NCI-H2171 treated with DMSO at 0.1 percent for 48 hours (cell line): ENCODE results near the gene GAMT.
A peak's percentile ranks its signal among the peaks of the same experiment; 100 is the strongest.
"Not testable (repeated sequence)": the region's sequence is repeated elsewhere in the genome, so short reads cannot be mapped to it uniquely, and the experiment has no call there.

Source experiments
- DNase-seq: peaks from one replicate; lab custom pipeline; 2025; lab: John Stamatoyannopoulos, UW

The GAMT gene

DNA sequence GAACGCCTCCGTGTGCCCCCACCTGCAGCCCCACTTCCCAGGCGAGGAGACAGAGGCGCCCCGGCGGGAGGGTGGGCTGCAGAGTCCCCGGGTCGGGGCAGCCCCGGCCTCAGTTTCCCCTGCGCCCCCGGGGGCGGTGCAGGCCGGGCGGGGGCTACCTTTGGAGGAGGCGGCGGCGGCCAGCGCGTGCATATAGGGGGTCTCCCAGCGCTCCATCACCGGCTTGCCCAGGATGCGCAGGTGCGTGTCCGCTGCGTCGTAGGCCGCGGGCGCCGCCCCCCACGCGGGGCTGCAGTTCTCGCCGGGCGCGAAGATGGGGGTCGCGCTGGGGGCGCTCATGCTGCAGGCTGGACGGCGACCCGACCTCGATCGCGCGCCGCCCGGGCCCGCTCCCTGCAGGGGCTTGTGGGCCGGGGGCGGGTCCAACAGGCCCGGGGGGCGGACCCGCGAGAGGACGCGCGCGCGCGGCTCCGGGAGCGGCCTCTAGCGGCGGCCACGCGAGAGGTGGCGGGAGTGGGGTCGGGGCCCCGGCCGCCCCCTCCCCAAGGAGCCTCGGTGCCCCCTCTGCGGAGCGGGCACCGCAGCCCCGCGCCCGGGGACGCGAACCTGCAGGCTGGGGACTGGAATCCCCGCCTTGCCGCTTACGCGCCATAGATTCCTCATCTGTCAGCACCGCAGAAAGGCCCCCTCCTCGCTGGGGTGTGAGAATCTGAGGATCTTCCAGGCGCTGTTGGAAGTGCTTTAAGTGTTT is at the start of gene GAMT:
Gene GAMT, minus strand, starts transcription at position 405 of the 751 bp plus-strand sequence. Its CDS starts 66 bp downstream, at position 339.
- DNase-seq, result peak; percentile 20

DNA sequence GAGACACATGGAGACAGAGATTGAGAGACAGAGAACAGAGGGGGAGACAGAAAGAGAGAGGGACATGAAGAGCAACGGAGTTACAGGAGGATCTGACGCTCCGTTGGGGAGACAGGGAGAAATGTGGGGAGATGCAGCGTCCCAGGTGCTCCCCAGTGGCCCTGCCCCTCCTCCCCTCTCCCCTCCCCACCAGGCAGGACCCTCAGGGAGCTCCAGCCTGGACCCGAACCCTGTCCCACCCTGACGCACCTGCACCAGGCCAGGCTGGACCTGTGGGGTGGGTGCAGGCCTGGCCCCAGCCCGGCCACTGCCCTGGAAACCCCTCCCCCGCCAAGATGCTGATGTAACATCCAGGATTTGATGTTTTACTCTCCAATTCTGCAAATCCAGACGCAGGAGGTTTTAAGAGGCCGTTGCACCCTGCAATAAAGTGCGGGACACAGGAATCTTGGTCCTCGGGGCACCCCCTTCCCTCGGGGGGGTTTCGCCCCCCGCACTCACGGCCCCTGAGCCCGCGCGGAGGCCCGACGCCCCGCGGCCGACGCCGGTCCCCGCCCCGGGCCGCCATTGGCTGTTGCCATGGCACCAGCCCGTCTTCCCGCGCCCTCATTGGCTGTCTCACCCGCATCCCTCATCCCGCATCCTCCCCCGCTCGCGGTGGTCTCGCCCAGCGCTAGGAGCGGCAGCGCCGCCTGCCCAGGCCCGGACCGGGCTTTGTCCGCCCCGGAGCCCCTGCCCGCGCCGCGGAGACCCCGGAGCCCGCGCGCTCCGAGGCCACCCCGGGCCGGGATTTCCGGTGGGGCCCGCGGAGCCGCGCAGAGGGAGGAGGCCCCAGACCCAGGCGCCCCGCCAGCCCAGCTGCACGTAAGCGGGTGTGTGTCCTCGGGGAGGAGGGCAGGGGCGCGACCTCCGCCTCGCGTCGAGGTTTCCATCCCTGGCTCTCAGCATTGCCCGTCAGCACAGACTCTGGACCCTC is 48.4 kb upstream of the GAMT start, which contains the start of gene APC2:
Gene APC2, plus strand, starts transcription at position 655 of the 976 bp plus-strand sequence. CDS start 2,881 bp downstream, outside the sequence.
- DNase-seq, result peak; percentile 79

DNA sequence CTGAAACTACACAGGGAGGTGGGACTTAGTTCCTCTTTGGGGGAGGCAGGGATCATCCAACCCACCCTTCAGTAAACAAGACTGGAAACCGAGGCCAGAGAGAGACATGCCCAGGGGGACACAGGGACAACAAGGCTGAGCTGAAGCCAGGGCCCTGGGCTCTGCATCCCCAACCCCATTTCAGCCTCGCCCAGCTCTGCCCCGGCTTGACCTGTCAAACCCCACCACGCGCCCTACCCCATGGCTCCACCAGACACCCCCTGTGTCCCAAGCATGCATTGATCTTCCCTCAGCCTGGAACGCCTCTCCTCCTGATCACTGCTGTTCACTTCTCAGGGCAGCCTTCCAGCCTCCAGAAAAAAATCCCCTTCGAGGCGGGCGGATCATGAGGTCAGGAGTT is 46.6 kb upstream of the GAMT start:
- no peak for DNase-seq

DNA sequence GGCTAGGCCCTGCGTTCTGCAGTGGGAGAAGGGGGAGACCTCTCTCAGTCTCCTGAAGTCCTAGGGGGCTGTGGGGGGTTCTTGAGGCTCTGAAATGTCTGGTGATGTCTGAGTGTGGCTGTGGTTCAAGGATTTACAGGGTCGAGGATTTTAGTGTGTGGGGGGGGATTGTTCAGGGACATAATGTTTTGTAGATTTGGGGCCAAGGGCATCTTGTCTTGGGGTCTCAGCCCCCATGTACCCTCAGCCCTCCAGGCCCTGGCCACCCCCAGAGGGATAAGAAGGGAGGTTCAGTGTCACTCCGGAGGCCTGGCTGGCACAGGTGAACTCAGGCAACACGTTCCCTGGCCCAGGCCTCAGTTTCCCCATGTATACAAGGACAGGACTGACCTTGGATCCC is 46.2 kb upstream of the GAMT start:
- no peak for DNase-seq

DNA sequence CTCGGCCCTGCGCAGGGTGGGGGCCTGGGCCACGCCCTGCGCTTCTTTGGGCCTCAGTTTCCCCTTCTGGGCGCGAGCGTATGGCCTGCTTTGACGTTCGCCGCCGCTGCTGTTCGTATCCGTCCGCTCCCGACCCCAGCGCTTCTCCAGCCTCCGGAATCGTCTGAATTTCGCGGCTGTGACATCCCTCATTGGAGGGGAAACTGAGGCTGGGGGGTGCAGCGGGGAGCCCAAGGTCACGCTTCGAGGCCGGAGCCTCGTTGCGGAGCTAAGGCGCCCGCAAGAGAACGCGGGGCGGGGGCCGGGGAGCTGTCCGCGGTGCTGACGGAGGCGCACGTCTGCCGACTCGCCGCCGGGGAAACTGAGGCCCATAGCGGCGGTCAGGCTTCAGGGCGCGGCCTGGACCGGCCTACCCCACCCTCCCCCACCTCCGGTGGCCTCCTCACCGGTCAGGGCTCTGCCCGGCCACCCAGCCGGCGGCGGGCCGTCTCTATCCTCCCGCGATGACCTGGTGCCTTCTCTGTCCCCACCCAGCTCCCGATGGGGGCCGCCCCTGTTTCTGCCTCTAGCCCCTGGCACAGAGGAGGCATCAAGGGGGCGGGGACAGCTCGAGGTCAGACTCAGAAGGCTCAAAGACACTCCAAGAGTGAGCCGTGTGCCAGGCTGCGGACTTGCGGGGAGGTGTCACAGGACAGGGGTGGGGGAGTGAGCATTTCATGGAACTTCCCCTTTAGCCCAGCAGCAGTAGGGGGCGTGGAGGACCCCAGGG is 45.6 kb upstream of the GAMT start:
- DNase-seq, result no peak

DNA sequence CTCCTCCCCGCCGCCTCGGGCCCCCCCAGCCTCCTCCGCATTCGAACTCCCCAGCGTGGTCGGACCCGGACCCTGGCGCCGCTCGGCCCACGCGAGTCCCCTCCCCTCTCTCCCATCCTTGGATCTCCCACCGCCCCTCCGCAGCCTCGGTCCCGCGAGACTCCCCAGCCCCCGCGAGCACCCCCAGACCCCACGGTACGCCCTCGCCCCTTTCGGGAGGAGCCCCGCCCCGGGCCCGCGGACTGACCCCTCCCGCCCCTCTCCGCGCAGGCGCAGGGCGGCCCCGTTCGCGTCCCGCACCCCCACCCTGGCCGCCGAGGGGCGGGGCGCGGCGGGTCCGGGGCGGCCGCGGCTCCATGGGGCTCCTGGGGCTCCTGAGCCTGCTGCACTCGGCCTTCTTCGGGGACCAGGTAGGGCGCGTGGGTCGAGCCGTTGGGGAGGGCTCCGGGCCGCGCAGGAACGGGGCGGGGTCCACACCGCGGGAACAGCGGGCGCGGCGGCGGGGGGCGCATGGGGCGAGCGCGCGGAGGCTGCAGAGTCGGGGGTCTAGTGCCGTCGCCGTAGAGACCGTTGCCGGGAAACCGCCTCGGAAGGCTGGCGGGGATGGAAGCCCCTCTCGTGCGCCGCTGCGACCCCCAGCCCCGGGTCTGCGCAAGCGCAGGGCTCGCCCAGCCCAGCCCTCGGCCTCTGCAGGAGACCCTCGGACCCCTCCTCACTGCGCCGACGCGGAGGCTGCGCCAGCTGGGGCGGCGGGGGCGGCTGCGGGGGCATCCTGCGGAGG is 44.8 kb upstream of the GAMT start:
- DNase-seq, result peak; percentile 55

DNA sequence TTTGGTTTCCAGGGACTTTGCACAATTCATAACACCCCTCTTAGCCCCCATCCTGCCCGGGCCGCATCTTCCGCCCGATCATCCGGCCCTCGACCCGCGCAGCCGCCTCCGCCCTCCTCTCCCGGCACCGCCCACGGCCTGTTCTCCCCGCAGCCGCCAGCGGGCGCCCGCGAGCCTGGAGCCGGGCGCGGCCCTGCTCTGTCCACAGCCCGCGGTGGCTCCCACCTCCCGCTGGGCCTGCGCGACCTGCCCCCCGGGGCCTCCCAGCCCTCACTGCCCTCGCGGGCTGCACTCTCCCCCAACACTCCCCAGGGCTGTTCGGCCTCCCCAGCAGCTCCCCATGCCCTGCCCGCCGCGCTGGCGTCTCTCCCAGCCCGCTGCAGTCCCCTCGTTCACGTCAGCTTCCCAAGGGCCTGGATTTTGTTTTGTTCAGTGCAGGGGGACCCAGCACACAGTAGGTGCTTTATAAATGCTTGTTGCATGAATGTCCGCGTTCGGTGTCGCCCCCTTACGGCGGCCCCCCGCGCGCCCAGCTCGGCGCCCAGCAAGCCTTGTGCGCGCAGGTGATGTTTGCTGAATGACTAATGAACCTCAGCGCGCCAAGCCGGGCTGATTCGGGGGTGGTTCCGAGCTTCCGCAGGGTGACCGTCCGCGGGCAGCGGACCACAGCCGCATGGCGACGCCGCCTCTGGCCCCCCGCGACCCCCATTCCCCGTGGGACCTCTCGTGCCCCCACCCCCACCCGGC is 44.0 kb upstream of the GAMT start:
- DNase-seq, result peak; percentile 65

DNA sequence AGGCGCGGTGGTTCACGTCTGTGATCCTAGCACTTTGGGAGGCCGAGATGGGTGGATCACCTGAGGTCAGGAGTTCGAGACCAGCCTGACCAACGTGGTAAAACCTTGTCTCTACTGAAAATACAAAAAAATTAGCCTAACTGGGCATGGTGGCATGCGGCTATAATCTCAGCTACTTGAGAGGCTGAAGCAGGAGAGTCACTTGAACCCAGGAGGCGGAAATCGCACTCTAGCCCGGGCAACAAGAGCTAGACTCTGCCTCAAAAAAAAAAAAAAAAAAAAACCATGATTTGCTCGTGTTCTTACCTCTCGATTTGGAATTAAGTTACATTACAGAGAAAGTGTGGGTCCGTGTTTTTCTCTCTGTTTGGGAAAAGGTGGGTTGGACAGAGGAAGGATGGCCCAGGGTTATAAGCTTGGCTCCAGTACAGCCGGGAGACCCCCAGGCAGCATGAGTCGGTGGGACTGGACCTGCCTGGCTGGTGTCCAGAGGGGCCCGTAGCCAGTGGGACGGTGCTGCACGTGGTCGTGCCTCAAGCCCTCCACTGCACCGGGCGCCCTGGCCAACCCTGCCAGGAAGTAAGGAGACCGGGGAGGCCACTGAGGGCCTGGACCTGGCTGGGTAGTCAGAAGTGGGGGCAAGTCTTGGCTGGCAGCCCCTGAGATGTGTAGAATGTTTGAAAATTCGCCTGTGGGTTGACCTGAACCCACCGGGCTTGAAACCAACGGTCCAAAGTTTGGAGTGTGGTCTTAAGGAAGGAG is 40.5 kb upstream of the GAMT start:
- DNase-seq, result no peak

DNA sequence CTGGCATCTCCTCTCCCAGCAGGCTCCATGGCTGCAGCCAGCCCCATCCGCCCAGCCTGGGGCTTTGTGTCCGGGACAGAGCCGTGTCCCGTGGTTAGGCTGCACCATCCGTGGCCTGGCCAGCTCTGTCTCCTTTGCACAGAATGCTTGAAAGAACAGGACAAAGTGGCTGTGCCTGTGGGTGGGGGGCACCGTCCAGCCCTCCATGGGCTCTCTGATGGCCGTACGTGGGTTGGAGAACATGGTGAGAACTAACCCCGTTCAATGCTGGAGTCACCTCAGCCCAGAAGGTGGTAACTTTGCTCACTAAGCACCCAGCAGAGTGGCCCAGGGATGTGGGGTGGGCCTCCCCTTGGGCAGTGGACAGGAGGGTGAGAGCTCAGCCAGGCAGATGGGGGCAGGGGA is 39.7 kb upstream of the GAMT start:
- no peak for DNase-seq

DNA sequence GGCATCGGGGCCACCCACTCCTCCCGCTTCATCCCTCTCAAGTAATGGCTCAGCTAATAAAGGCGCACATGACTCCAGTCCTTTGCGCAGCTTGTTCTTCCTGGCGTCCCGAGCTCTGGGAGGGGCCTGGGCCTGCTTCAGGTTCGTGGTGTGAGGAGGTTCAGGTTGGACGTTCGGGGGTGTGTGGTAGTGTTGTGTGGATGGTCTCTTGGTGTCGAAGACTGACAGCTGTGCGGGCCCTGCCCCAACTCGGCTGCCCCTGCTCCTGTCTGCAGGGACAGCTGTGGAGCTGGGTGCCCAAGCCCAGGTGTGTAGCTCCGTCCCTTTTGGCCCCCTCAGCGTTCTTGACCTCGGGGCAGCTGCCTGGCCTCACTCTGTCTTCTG is 39.1 kb upstream of the GAMT start:
- no peak for DNase-seq

DNA sequence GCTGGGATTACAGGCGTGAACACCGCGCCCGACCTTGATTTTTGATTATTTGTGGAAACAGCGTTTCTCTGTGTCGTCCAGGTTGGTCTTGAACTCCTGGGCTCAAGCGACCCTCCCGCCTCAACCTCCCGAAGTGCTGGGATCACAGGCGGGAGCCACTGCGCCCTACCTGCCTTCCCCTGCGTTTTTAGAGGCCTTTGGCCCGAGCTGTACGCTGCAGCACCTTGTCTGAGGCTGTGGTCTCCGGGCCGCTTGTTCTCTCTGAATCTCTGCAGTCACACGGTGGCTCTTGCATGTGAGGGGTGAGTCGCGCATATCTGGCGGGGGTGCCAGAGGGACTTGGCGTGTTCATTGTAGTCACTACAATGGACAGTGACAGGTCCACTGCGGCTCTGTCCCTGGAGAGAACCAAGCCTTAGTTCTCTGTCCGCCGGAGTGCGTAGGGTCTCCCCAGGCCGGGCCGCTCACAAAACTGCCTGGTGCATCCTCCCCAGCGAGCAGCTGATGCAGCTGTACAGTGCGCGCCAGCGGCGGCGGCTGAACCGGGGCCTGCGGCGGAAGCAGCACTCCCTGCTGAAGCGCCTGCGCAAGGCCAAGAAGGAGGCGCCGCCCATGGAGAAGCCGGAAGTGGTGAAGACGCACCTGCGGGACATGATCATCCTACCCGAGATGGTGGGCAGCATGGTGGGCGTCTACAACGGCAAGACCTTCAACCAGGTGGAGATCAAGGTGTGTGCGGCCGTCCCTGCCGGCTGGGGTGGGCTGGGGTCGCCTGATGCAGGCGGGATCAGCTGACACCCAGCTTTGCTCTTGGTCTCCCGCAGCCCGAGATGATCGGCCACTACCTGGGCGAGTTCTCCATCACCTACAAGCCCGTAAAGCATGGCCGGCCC is 38.4 kb upstream of the GAMT start:
- DNase-seq, result not testable (repeated sequence)

DNA sequence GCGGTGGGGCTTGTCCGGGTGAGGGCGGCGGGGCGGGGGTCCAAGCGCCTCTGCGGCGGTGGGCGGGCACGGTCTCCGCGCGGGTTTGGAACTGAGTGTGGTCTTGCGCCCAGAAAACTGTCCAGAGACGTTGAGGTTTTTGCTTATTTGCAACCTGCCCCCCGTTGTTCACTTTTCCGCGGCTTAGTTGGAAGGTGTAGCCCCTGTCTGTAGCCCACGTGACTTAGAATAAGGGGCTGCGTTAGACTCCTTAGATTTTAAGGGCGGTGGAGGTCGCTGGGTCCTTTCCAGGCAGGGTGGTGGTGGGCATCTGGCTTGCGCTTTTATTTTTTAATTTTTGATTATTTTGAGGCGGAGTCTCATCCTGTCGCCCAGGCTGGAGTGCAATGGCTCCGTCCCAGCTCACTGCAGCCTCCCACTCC is 37.6 kb upstream of the GAMT start:
- no peak for DNase-seq

DNA sequence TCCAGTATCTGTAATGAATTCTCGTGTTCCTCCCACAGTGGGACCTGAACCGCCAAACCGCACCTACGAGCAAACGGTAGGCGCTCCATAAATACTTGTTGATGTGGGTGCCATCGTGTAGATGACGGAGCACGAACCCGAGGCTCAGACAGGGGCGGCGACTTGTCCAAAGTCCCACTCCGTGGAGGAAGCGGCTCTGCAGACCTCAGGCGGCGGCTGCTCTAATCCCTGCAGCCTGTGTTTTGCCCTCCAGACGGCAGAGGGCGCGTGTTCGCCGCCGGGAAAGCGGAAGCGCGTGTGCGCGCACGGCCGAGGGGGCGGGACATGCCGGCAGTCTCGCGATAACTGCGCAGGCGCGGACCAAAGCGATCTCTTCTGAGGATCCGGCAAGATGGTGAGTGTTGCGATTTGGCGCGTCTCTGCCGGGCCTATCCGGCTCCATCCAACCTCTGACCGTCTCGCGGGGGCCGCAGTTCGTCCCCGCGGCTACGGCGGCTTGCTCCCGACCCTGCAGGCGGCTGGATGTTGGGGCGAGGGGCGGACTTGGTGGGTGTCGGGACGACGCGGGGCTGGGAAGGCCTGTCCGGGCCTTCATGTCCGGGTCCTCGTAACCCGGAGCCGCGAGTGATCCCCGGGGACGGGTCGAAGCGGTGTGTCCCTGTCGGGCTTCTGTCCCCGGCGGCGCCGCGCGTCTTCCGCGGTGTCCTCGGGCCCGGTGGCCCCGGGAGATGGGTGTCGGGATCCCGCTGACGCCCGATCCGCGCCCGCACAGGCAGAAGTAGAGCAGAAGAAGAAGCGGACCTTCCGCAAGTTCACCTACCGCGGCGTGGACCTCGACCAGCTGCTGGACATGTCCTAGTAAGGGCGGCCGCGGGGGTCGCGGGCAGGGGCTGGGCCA is 36.9 kb upstream of the GAMT start, which contains the start of gene RPS15:
Gene RPS15, plus strand, starts transcription at position 362 of the 898 bp plus-strand sequence. Its CDS starts 30 bp downstream, at position 392.
- peak; percentile 91 for DNase-seq

DNA sequence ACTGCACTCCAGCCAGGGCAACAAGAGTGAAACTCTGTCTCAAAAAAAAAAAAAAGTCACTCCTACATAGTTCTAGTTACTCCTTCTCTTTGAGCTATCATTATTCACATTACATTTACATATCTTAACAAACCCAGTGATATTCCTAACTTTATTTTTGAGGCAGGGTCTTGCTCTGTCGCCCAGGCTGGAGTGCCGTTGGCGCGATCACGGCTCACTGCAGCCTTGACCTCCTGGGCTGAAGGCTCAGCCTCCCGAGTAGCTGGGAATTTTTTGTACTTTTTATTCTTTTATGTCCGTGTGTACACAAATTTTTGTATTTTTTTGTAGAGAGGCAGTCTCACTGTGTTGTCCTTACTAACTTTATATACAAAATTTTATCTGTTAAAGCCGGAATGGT is 36.3 kb upstream of the GAMT start:
- DNase-seq, result no peak

DNA sequence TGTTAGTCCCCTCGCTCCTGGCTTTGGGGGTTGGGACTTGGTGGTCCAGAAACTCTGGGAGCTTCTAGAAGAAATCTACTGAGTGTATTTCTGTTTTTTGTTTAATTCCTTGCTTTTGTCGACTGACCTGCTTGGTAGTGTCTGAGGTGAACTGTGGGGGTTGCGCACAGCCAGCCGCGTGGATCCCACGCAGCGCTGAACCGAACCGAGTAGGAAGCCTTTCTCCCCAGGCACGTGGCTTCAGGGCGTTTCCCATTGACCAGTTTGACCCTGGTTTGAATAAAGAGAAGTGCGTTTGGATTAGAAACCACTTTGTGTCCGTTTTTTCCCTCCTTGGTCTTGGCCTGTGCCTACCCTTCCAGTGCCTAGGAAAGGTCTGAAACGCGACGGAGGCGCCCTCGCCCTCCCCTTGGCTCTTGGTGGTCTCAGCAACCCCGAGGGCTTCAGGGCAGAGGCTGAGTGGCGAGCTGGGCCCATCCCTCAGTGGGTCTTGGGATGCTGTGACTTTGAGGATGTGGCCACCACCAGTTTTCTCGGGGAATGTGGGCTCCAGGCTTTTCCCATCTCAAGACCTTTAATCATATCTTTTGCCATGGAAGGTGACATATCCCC is 34.1 kb upstream of the GAMT start:
- DNase-seq, result no peak

DNA sequence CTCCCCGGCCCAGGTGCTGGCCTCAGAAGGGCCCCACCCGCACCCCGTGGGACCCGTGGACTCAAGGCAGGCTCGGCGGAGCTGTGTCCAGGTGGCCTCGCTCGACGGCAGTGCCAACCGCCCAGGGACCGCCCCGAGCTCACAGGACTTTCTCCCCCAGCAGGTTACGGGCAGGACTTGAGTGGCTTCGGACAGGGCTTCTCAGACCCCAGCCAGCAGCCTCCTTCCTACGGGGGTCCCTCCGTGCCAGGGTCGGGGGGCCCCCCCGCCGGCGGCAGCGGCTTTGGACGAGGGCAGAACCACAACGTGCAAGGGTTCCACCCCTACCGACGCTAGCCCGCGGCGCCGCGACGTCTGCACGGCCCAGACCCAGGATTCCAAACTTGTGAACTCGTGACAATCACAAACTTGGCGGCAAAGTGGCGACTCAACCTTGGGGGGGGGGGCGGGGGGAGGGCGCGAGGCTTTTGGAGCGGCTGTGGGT is 33.3 kb upstream of the GAMT start:
- DNase-seq, result no peak

DNA sequence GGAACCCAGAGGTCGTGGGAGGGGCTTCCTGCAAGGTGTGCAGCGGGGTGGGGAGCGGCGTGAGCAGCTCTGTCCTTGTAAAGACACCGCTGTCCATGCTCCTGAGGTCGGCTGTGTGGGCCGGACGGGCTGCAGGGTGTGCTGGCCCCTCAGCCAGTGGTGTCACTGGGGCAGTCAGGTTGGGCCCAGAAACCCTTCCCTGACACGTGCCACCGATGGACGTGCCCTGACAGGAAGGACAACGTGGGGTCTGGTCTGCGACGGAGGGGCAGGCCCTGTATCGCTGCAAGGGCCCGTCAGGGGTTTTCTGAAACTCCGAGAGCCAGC is 32.7 kb upstream of the GAMT start:
- DNase-seq, result no peak
